Measurements from ENCODE around the gene LYRM2.

GRCh38 chr6:89661559-89661958 is 23.0 kb upstream of the LYRM2 start:
- TF ChIP-seq CTCF (IDR thresholded peaks at IDR 0.05) (no peak), POLR2A (IDR thresholded peaks at IDR 0.05) (no peak)

Measured in tibial nerve (tissue), 3 donors.